ENCODE results near the gene IQGAP2.

- no peak for TF ChIP-seq POLR2AphosphoS5 (IDR thresholded peaks at IDR 0.05)
- TF ChIP-seq CTCF (IDR thresholded peaks at IDR 0.05) = no peak
These were observed 10.7 kb downstream of the IQGAP2 start for GRCh38 chr5:76413746-76414145.

Data from transverse colon (tissue), 4 donors.